SK-N-SH treated with all-trans-retinoic acid at 6 μM for 48 hours (cell line): ENCODE measurements around the gene EPB41L4A.
"Not testable (repeated sequence)": the region's sequence is repeated elsewhere in the genome, so short reads cannot be mapped to it uniquely, and the experiment has no call there.

Experiments
- ATAC-seq: fragments of 200-7000 bp; cut with Tn5 transposase; 3 replicates; pipeline ENCODE4 v1.9.1; 2020; ENCODE audit warnings: mild to moderate bottlenecking, moderate library complexity
- ARNTL ChIP-seq: fragments of 450-650 bp; formaldehyde crosslinking; IDR thresholded peaks from 2 replicates; pipeline ENCODE4 v1.5.0; 2020; ENCODE audit warnings: low read depth, mild to moderate bottlenecking, moderate library complexity, borderline replicate concordance
- BACH2 ChIP-seq: fragments of 250-450 bp; sonication (Bioruptor Pico); IDR thresholded peaks from 2 replicates; pipeline ENCODE4 v1.9.0; 2021; ENCODE audit warnings: mild to moderate bottlenecking, borderline replicate concordance
- CSDC2 ChIP-seq: fragments of 250-450 bp; sonication (Bioruptor Pico); IDR thresholded peaks from 2 replicates; pipeline ENCODE4 v1.5.0; 2020; ENCODE audit warnings: mild to moderate bottlenecking, moderate library complexity
- ESRRG ChIP-seq: fragments of 250-450 bp; sonication (Bioruptor Pico); IDR thresholded peaks from 2 replicates; pipeline ENCODE4 v1.6.1; 2021; ENCODE audit warnings: mild to moderate bottlenecking
- GLIS3 ChIP-seq: fragments of 250-450 bp; sonication (Bioruptor Pico); IDR thresholded peaks from 2 replicates; pipeline ENCODE4 v1.5.0; 2020; ENCODE audit warnings: mild to moderate bottlenecking, moderate library complexity
- ISL1 ChIP-seq: fragments of 250-450 bp; sonication (Bioruptor Pico); IDR thresholded peaks from 2 replicates; pipeline ENCODE4 v2.1.2; 2022; ENCODE audit warnings: mild to moderate bottlenecking, moderate library complexity
- OSR1 ChIP-seq: fragments of 250-450 bp; sonication (Bioruptor Pico); IDR thresholded peaks from 2 replicates; pipeline ENCODE4 v1.8.0; 2022; ENCODE audit warnings: moderate library complexity, mild to moderate bottlenecking, inconsistent platforms
- PPARA ChIP-seq: fragments of 250-450 bp; sonication (Bioruptor Pico); IDR thresholded peaks from 2 replicates; pipeline ENCODE4 v1.5.0; 2020; ENCODE audit warnings: mild to moderate bottlenecking, borderline replicate concordance
- RARB ChIP-seq: fragments of 250-450 bp; sonication (Bioruptor Pico); IDR thresholded peaks from 2 replicates; pipeline ENCODE4 v1.8.0; 2021; ENCODE audit warnings: mild to moderate bottlenecking, moderate library complexity
- SNAI2 ChIP-seq: fragments of 250-450 bp; sonication (Bioruptor Pico); IDR thresholded peaks from 2 replicates; pipeline ENCODE4 v1.5.0; 2020; ENCODE audit warnings: mild to moderate bottlenecking, moderate library complexity
- TCF4 ChIP-seq: fragments of 250-450 bp; sonication (Bioruptor Pico); IDR thresholded peaks from 2 replicates; pipeline ENCODE4 v1.8.0; 2021; ENCODE audit warnings: mild to moderate bottlenecking, moderate library complexity, borderline replicate concordance
- ZC3H10 ChIP-seq: fragments of 250-450 bp; sonication (Bioruptor Pico); IDR thresholded peaks from 2 replicates; pipeline ENCODE4 v1.5.1; 2021; ENCODE audit warnings: mild to moderate bottlenecking, moderate library complexity
- ZFP3 ChIP-seq: fragments of 250-450 bp; sonication (Bioruptor Pico); IDR thresholded peaks from 2 replicates; pipeline ENCODE4 v1.5.0; 2020; ENCODE audit warnings: mild to moderate bottlenecking, moderate library complexity
- ZFP30 ChIP-seq: fragments of 450-650 bp; formaldehyde crosslinking; IDR thresholded peaks from 2 replicates; pipeline ENCODE4 v1.5.0; 2022; ENCODE audit warnings: mild to moderate bottlenecking, moderate library complexity
- ZNF565 ChIP-seq: fragments of 450-650 bp; formaldehyde crosslinking; conservative IDR thresholded peaks from 2 replicates; pipeline ENCODE4 v1.5.0; 2020; ENCODE audit warnings: low read depth, mild to moderate bottlenecking, moderate library complexity
- ZNF70 ChIP-seq: fragments of 450-650 bp; formaldehyde crosslinking; IDR thresholded peaks from 2 replicates; pipeline ENCODE4 v1.5.0; 2020; ENCODE audit warnings: mild to moderate bottlenecking, moderate library complexity
- ZNF8 ChIP-seq: fragments of 450-650 bp; formaldehyde crosslinking; IDR thresholded peaks from 2 replicates; pipeline ENCODE4 v1.5.0; 2020; ENCODE audit warnings: mild to moderate bottlenecking, moderate library complexity
- TF ChIP-seq, protein P1 (sequence below): fragments of 250-450 bp; sonication (Bioruptor Pico); IDR thresholded peaks from 2 replicates; pipeline ENCODE4 v1.5.1; 2021; ENCODE audit warnings: mild to moderate bottlenecking, moderate library complexity
- TF ChIP-seq, protein P2 (sequence below): fragments of 250-450 bp; sonication (Bioruptor Pico); IDR thresholded peaks from 2 replicates; pipeline ENCODE4 v1.8.0; 2020; ENCODE audit warnings: mild to moderate bottlenecking, moderate library complexity, borderline replicate concordance
- TF ChIP-seq, protein P3 (sequence below): fragments of 250-450 bp; sonication (Bioruptor Pico); IDR thresholded peaks from 2 replicates; pipeline ENCODE4 v1.5.1; 2020; ENCODE audit warnings: low read depth, mild to moderate bottlenecking, moderate library complexity
- TF ChIP-seq, protein P4 (sequence below): fragments of 250-450 bp; sonication (Bioruptor Pico); IDR thresholded peaks from 2 replicates; pipeline ENCODE4 v1.8.0; 2021; ENCODE audit warnings: low read depth, mild to moderate bottlenecking, moderate library complexity, borderline replicate concordance
- TF ChIP-seq, protein P5 (sequence below): fragments of 250-450 bp; sonication (Bioruptor Pico); IDR thresholded peaks from 2 replicates; pipeline ENCODE4 v1.5.0; 2020; ENCODE audit warnings: mild to moderate bottlenecking, moderate library complexity

Gene EPB41L4A

DNA sequence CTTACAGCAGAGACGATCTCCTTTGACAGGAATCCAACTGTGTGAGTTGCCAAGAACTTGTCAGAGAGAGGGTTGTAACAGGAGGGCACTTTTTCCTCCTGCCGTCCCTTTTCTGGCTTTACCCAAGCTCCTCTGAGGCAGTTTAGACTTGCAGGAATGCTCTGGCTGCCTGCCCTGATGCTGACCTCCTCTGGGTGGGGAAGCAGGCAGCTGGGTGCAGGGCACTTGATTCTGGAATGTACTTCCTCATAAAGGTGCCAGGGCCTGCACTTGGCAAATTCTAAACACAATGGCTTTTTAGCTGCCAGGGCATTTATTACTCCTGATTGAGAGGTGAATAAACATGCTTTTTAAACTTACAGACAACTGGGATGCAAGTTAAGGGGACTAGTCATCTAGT, 190.4 kb downstream of the EPB41L4A start:
- ATAC-seq = peak; percentile 97
- TF ChIP-seq RARB (CRISPR knock-in tag) (no peak), ESRRG (no peak), BACH2 (CRISPR knock-in tag) (no peak), GLIS3 (CRISPR knock-in tag) (no peak), ZC3H10 (CRISPR knock-in tag) (no peak), TCF4 (no peak), ZNF8 (no peak), ZNF565 (no peak), SNAI2 (CRISPR knock-in tag) (0 out of 2 replicates have a peak, but pooled peaks have one; percentile 22), OSR1 (CRISPR knock-in tag) (no peak), CSDC2 (no peak), ARNTL (CRISPR knock-in tag) (no peak), ISL1 (CRISPR knock-in tag) (peak; percentile 21; the same call in 1 of the 2 replicates)
- TF ChIP-seq, protein P1, sequence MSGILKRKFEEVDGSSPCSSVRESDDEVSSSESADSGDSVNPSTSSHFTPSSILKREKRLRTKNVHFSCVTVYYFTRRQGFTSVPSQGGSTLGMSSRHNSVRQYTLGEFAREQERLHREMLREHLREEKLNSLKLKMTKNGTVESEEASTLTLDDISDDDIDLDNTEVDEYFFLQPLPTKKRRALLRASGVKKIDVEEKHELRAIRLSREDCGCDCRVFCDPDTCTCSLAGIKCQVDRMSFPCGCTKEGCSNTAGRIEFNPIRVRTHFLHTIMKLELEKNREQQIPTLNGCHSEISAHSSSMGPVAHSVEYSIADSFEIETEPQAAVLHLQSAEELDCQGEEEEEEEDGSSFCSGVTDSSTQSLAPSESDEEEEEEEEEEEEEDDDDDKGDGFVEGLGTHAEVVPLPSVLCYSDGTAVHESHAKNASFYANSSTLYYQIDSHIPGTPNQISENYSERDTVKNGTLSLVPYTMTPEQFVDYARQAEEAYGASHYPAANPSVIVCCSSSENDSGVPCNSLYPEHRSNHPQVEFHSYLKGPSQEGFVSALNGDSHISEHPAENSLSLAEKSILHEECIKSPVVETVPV (CRISPR knock-in tag) = no peak
- TF ChIP-seq, protein P2, sequence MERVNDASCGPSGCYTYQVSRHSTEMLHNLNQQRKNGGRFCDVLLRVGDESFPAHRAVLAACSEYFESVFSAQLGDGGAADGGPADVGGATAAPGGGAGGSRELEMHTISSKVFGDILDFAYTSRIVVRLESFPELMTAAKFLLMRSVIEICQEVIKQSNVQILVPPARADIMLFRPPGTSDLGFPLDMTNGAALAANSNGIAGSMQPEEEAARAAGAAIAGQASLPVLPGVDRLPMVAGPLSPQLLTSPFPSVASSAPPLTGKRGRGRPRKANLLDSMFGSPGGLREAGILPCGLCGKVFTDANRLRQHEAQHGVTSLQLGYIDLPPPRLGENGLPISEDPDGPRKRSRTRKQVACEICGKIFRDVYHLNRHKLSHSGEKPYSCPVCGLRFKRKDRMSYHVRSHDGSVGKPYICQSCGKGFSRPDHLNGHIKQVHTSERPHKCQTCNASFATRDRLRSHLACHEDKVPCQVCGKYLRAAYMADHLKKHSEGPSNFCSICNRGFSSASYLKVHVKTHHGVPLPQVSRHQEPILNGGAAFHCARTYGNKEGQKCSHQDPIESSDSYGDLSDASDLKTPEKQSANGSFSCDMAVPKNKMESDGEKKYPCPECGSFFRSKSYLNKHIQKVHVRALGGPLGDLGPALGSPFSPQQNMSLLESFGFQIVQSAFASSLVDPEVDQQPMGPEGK (CRISPR knock-in tag) = no peak
- TF ChIP-seq, all 23 proteins: peak for 2

DNA sequence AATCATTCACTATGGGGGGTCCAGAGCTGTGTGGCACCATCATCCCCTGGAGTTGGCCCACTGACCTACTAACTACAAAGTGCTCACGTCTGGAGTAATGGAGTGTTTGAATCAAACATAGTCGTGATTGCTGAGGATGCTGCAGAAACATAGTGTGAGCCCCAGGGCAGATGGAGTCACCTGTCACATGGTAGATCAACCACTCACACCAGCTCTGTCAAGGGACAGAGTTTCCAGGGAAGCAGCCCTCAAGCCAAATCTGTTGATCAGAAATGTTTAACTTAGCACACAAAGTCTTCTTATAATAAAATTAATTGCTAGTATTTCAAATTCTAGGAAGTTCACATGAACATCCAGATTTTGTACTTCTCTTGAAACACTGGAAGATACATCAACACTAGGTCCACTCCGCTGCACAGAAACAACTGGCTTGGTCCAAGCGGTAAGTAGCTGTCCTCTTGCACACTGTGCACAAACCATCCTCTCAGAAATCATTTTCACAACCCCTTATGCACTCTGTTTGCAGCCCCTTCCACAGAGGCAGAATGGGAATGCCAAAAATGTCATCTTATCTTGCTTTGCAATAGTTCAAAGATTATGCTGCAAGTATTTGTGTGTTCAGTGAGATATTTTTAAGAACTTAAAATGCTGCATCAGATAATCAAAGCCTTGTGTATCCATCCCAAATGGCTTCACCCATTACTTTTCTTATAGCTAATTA, 191.0 kb downstream of the EPB41L4A start:
- TF ChIP-seq ZNF8 (no peak), ZFP30 (CRISPR knock-in tag) (no peak), ZNF70 (CRISPR knock-in tag) (no peak), SNAI2 (CRISPR knock-in tag) (no peak), TCF4 (no peak), BACH2 (CRISPR knock-in tag) (no peak), PPARA (no peak)
- TF ChIP-seq, protein P3, sequence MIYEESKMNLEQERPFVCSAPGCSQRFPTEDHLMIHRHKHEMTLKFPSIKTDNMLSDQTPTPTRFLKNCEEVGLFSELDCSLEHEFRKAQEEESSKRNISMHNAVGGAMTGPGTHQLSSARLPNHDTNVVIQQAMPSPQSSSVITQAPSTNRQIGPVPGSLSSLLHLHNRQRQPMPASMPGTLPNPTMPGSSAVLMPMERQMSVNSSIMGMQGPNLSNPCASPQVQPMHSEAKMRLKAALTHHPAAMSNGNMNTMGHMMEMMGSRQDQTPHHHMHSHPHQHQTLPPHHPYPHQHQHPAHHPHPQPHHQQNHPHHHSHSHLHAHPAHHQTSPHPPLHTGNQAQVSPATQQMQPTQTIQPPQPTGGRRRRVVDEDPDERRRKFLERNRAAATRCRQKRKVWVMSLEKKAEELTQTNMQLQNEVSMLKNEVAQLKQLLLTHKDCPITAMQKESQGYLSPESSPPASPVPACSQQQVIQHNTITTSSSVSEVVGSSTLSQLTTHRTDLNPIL (CRISPR knock-in tag) = no peak
- peak; percentile 70 for ATAC-seq

DNA sequence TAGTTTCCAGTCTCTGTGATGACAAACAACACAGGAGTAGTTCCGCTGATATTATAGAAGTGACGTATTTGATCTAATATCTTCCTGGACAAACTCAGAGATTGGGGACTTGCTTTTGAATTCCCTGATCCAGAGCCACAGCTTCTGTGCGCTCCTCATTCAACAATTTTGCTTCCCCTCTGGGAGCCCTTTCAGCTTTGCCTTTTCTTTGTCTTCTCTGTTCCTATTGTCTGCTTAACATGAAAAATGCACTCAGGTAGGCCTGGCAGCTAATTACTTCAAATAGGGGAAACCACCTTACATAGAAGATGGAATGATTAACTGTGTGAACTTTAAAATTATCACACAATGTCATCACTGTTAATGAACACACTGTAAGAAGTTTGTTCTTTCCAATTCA, 192.9 kb downstream of the EPB41L4A start:
- no peak for ATAC-seq
- TF ChIP-seq, protein P3 (CRISPR knock-in tag) = no peak
- no peak for TF ChIP-seq ZNF565

DNA sequence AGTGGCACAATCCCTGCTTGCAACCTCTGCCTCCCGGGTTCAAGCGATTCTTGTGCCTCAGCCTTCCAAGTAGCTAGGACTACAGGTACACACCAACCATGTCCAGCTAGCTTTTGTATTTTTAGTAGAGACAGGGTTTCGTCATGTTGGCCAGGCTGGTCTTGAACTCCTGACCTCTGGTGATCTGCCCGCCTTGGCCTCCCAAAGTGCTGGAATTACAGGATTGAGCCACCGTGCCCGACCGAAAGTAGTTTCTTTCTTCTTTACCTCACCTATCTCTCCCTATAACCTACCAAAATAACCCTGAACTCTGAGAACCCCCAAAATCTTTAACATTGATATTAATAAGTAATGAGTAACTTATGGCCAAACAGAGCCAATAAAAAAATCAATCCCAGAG, 196.1 kb downstream of the EPB41L4A start:
- ATAC-seq = not testable (repeated sequence)

DNA sequence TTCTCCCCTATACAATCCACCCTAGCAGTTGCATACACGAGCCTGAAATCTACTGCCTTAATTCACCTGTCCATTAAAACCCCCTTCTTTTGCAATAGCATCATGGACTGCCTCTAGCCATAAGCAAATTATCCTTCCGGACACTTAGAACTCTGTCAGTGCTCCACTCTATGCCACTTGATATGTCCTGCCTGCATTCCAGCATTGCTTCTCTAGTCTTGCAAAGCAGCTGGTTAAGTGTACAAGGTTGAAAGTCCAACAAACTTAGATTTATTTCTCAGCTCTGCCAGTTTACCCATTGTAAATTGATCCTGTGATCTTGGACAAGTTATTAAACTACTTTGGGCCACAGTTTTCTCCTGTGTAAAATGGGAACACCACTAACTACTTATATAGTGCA, 197.9 kb downstream of the EPB41L4A start:
- peak; percentile 43; the same call in 1 of the 3 replicates for ATAC-seq
- TF ChIP-seq CSDC2 (no peak), GLIS3 (CRISPR knock-in tag) (no peak), ZFP30 (CRISPR knock-in tag) (no peak), SNAI2 (CRISPR knock-in tag) (no peak), ZNF565 (no peak), ARNTL (CRISPR knock-in tag) (no peak), BACH2 (CRISPR knock-in tag) (no peak), ZFP3 (CRISPR knock-in tag) (no peak), ZNF8 (no peak)
- TF ChIP-seq, protein P2 (CRISPR knock-in tag) = no peak
- TF ChIP-seq, protein P4, sequence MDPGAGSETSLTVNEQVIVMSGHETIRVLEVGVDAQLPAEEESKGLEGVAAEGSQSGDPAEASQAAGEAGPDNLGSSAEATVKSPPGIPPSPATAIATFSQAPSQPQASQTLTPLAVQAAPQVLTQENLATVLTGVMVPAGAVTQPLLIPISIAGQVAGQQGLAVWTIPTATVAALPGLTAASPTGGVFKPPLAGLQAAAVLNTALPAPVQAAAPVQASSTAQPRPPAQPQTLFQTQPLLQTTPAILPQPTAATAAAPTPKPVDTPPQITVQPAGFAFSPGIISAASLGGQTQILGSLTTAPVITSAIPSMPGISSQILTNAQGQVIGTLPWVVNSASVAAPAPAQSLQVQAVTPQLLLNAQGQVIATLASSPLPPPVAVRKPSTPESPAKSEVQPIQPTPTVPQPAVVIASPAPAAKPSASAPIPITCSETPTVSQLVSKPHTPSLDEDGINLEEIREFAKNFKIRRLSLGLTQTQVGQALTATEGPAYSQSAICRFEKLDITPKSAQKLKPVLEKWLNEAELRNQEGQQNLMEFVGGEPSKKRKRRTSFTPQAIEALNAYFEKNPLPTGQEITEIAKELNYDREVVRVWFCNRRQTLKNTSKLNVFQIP (CRISPR knock-in tag) = no peak
- TF ChIP-seq, protein P5, sequence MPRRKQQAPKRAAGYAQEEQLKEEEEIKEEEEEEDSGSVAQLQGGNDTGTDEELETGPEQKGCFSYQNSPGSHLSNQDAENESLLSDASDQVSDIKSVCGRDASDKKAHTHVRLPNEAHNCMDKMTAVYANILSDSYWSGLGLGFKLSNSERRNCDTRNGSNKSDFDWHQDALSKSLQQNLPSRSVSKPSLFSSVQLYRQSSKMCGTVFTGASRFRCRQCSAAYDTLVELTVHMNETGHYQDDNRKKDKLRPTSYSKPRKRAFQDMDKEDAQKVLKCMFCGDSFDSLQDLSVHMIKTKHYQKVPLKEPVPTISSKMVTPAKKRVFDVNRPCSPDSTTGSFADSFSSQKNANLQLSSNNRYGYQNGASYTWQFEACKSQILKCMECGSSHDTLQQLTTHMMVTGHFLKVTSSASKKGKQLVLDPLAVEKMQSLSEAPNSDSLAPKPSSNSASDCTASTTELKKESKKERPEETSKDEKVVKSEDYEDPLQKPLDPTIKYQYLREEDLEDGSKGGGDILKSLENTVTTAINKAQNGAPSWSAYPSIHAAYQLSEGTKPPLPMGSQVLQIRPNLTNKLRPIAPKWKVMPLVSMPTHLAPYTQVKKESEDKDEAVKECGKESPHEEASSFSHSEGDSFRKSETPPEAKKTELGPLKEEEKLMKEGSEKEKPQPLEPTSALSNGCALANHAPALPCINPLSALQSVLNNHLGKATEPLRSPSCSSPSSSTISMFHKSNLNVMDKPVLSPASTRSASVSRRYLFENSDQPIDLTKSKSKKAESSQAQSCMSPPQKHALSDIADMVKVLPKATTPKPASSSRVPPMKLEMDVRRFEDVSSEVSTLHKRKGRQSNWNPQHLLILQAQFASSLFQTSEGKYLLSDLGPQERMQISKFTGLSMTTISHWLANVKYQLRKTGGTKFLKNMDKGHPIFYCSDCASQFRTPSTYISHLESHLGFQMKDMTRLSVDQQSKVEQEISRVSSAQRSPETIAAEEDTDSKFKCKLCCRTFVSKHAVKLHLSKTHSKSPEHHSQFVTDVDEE = no peak
